ENCODE results near the gene RPS15.

The RPS15 gene

DNA sequence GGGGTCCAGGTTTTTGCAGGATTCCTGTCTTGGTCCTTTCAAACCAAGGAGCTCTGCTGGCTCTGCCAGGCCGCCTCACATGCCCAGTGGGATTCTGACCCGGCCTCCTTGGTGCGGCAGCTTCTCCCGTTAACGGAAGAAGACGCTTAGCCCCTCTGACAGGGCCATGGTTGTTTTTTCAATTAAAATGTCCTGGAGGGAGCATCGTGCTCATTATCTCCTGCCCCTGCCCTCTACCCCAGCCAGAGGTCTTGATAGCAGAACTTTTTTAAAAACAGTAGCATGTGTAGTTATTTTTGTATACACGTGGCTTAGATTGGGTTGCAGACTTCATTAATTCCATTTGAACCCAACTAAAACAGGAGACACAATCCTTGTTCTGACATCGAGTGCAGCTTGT, 11.5 kb upstream of the RPS15 start:
- no peak overlapping the region for H3K4me3 ChIP-seq (ENCODE audit: low read depth, low read length)
- no peak overlapping the region for H3K27ac ChIP-seq
- peaks cover 28% of the 10 kb centered on the region for H3K79me2 ChIP-seq
- no peaks in the 10 kb centered on the region for H3K27me3 ChIP-seq (ENCODE audit: control insufficient read depth, insufficient read depth, low read length)
- H3K36me3 ChIP-seq (ENCODE audit: control insufficient read depth, insufficient read depth, low read length): no peaks in the 10 kb centered on the region
- H3K4me2 ChIP-seq (ENCODE audit: low read length): no peak overlapping the region
- H3K9ac ChIP-seq: no peak overlapping the region
- H2AFZ ChIP-seq: no peak overlapping the region
- no peaks in the 10 kb centered on the region for H3K9me3 ChIP-seq (ENCODE audit: control insufficient read depth, low read length)
- TF ChIP-seq, protein P1, sequence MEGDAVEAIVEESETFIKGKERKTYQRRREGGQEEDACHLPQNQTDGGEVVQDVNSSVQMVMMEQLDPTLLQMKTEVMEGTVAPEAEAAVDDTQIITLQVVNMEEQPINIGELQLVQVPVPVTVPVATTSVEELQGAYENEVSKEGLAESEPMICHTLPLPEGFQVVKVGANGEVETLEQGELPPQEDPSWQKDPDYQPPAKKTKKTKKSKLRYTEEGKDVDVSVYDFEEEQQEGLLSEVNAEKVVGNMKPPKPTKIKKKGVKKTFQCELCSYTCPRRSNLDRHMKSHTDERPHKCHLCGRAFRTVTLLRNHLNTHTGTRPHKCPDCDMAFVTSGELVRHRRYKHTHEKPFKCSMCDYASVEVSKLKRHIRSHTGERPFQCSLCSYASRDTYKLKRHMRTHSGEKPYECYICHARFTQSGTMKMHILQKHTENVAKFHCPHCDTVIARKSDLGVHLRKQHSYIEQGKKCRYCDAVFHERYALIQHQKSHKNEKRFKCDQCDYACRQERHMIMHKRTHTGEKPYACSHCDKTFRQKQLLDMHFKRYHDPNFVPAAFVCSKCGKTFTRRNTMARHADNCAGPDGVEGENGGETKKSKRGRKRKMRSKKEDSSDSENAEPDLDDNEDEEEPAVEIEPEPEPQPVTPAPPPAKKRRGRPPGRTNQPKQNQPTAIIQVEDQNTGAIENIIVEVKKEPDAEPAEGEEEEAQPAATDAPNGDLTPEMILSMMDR (IDR thresholded peaks at IDR 0.05): no peak
- H3K4me1 ChIP-seq: no peaks in the 10 kb centered on the region

DNA sequence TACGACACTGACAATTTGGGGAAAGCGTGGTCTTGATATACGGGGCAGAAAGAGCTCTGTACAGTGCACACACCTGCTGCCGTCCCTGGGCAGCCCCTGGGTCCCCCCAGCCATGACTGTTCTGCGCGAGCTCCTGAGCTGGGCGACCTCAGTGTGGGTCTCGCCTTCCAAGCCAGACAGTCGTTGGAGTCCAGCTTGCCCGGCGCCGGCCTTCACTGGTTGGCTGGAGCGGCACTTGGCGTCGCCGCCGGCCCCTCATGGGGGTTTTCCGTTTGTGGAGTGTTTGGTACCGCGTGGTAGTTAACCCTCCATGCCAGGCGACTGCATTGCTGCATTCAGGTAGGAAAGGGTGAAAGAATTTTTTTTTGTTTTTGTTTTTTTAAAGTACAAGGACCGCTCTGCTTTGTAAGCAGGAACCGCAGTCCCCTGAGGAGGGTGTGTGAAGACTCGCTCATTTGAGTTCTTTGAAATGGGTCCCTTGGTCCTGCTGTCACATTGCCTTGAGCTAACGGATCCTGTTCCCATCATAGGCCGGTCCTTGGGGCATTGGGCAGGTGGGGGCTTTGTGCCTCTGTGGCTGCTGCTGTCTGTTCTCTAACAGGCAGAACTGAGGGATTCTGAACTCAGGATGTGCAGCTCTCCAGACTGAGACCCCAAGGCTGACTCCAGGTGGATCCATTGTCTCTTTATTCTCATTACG, 10.8 kb upstream of the RPS15 start:
- no peaks in the 10 kb centered on the region for H3K27me3 ChIP-seq (ENCODE audit: control insufficient read depth, insufficient read depth, low read length)
- no peaks in the 10 kb centered on the region for H3K36me3 ChIP-seq (ENCODE audit: control insufficient read depth, insufficient read depth, low read length)
- TF ChIP-seq, protein P1 (IDR thresholded peaks at IDR 0.05): no peak
- peaks cover 23% of the 10 kb centered on the region for H3K79me2 ChIP-seq
- H3K27ac ChIP-seq: no peak overlapping the region
- H2AFZ ChIP-seq: no peak overlapping the region
- H3K9ac ChIP-seq: no peak overlapping the region
- H3K4me1 ChIP-seq: no peaks in the 10 kb centered on the region
- no peak overlapping the region for H3K4me2 ChIP-seq (ENCODE audit: low read length)
- no peaks in the 10 kb centered on the region for H3K9me3 ChIP-seq (ENCODE audit: control insufficient read depth, low read length)
- H3K4me3 ChIP-seq (ENCODE audit: low read depth, low read length): no peak overlapping the region

DNA sequence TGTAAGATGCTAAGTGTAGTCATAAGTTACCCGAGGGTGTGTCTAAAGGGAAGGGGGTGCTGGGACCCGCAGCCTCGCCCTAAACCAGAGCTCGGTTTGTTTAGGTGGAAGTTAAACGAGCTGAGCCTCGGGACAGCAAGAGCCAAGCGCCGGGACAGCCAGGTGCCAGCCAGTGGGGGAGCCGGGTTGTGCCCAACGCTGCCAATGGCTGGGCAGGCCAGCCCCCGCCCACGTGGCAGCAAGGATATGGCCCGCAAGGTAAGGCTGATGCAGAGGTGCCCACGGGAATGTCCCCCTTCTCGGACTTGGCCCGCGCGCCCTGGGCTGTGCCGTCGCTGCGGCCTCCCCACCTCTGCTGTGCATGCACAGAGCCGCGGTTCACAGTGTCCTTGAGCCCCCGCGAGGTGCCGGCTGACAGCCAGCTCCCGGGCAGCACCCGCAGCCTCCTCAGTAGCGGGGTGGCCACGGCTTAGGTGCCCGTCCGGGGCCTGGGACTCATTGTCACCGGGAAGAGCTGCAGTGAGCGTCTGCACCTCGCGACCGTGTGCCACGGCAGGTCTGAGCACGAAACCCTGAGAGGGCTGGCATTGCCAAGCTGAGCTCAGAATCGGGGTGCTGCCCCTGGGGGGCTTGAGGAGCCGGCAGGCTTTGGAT, 9.3 kb upstream of the RPS15 start:
- Histone ChIP-seq H3K27me3 (ENCODE audit: control insufficient read depth, insufficient read depth, low read length) (no peaks in the 10 kb centered on the region), H3K4me2 (ENCODE audit: low read length) (no peak overlapping the region), H3K4me1 (no peaks in the 10 kb centered on the region), H3K79me2 (peaks cover 17% of the 10 kb centered on the region), H3K4me3 (ENCODE audit: low read depth, low read length) (no peak overlapping the region), H3K9me3 (ENCODE audit: control insufficient read depth, low read length) (no peaks in the 10 kb centered on the region), H3K27ac (no peak overlapping the region), H2AFZ (no peak overlapping the region), H3K36me3 (ENCODE audit: control insufficient read depth, insufficient read depth, low read length) (no peaks in the 10 kb centered on the region), H3K9ac (no peak overlapping the region)
- TF ChIP-seq, protein P1 (IDR thresholded peaks at IDR 0.05): no peak

DNA sequence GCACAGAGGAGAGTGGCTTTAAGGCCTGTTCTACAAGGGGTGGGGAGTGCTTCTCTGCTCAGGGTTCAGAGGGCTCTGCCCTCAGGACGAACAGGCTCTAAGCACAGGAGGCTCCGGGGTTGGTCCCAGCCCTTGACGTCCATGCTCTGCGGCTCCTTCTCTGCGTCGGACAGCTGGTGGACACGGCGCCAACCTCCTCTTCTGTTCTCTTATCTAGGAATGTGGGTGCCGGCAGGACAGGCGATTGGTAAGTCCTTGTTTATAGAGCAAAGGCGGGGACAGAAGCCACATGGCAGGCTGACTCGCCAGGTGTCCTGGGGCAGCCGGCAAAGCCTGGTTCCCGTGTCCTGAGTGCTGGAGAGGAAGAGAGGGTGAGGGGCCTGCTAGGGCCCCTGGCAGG, 8.4 kb upstream of the RPS15 start:
- no peak overlapping the region for H3K27ac ChIP-seq

More for the DNA sequence above, 8.4 kb upstream of the RPS15 start:
- H3K9me3 ChIP-seq (ENCODE audit: control insufficient read depth, low read length): no peaks in the 10 kb centered on the region
- no peaks in the 10 kb centered on the region for H3K4me1 ChIP-seq
- H3K4me3 ChIP-seq (ENCODE audit: low read depth, low read length): no peak overlapping the region
- TF ChIP-seq, protein P1 (IDR thresholded peaks at IDR 0.05): no peak
- H3K36me3 ChIP-seq (ENCODE audit: control insufficient read depth, insufficient read depth, low read length): no peaks in the 10 kb centered on the region
- H3K79me2 ChIP-seq: peaks cover 13% of the 10 kb centered on the region
- no peak overlapping the region for H2AFZ ChIP-seq
- H3K4me2 ChIP-seq (ENCODE audit: low read length): no peak overlapping the region
- no peak overlapping the region for H3K9ac ChIP-seq
- H3K27me3 ChIP-seq (ENCODE audit: control insufficient read depth, insufficient read depth, low read length): no peaks in the 10 kb centered on the region

All from parathyroid adenoma (tissue), 2 donors.